ENCODE data around the gene ZBTB46.

Gene ZBTB46

DNA sequence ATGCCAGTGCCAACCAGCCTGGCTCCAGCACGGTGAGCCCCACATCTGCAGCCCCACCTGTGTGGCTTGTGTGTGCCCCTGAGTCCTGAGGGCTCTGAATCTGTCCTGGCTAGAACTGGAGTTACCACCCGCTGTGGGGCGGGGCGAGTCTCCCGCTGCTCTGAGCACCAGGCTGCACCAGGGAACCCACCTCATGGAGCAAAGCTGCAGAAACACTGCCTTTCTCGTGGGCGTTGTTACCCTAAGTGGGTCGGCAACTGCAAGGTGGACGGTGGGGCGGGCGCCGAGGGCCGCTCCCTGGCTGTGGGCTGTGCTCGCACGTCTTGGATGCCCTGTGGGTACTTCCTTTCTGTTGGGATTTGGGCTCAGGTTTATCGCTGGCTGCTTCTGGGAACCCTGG lies 12.7 kb upstream of the ZBTB46 start:
- H3K4me3 ChIP-seq (replicated peaks; ENCODE audit: low read depth, low read length) = no peak overlapping the region
- TF ChIP-seq, protein P1, sequence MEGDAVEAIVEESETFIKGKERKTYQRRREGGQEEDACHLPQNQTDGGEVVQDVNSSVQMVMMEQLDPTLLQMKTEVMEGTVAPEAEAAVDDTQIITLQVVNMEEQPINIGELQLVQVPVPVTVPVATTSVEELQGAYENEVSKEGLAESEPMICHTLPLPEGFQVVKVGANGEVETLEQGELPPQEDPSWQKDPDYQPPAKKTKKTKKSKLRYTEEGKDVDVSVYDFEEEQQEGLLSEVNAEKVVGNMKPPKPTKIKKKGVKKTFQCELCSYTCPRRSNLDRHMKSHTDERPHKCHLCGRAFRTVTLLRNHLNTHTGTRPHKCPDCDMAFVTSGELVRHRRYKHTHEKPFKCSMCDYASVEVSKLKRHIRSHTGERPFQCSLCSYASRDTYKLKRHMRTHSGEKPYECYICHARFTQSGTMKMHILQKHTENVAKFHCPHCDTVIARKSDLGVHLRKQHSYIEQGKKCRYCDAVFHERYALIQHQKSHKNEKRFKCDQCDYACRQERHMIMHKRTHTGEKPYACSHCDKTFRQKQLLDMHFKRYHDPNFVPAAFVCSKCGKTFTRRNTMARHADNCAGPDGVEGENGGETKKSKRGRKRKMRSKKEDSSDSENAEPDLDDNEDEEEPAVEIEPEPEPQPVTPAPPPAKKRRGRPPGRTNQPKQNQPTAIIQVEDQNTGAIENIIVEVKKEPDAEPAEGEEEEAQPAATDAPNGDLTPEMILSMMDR (IDR thresholded peaks at IDR 0.05; ENCODE audit: low read depth, low read length, missing control alignments) = no peak
- no peak for DNase-seq (ENCODE audit: extremely low read depth, low read depth)

DNA sequence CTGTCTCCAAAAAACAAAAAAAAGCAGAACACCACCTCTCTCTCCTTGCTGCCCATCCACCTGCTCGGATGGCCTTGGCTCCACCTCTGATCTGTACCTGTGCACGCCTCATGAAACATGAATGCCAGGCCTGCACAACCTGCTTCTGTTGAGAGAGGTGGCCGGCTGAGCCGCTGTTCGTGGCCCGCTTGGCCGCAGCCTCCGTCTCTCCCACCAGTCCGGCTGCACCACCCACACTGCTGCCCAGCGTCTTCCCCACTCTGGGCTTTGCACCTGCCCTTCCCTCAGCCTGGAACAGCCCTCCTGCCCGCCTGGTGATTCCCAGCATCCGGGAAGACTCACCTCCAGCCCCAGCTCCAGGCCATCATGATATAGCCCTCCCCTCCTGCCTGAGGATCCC lies 12.2 kb upstream of the ZBTB46 start:
- DNase-seq (ENCODE audit: extremely low read depth, low read depth) = no peak
- TF ChIP-seq, protein P1 (IDR thresholded peaks at IDR 0.05; ENCODE audit: low read depth, low read length, missing control alignments) = no peak
- H3K4me3 ChIP-seq (replicated peaks; ENCODE audit: low read depth, low read length) = no peak overlapping the region

DNA sequence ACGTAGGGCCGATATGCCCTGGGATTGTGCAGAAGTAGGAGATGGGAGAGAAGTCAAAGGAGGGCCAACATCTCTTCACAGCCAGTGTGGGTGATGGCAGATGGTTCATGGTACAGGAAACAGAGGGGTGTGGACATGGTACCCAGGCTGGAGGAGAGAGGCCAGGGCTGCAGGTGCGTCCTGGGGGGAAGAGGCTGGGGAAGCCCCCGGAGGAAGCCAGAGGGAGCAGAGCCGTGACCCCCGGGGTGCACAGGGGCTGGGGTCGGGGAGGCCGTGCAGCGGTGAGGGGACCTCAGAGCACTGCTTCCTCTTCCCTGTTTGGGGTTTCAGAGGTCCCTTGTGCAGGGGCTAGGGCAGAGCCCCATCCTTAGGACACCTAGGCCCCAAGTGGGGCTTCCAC lies 11.2 kb upstream of the ZBTB46 start:
- DNase-seq (ENCODE audit: extremely low read depth, low read depth) = no peak
- TF ChIP-seq, protein P1 (IDR thresholded peaks at IDR 0.05; ENCODE audit: low read depth, low read length, missing control alignments) = no peak
- H3K4me3 ChIP-seq (replicated peaks; ENCODE audit: low read depth, low read length) = no peak overlapping the region

DNA sequence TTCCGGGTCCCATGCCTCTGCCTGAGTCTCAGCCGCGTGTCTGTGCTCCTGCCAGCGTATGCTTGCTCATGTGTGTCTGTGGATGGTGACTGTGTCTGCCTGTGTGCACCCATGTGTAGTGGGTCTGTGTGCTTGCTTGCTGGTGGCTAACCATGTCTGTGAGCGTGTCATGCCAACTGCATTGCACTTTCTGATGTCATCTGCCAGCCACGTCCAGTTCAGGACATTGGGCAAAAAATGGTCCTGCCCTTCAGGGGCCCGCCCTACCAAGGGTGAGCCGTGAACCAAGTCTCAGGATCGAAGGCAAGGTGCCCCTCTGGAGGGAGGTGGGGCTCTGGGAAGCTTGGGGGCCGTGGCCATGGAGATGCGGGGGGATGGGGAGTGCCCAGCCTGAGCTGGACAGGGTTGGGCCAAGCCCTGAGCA lies 9.4 kb upstream of the ZBTB46 start:
- H3K4me3 ChIP-seq (replicated peaks; ENCODE audit: low read depth, low read length) = no peak overlapping the region

DNA sequence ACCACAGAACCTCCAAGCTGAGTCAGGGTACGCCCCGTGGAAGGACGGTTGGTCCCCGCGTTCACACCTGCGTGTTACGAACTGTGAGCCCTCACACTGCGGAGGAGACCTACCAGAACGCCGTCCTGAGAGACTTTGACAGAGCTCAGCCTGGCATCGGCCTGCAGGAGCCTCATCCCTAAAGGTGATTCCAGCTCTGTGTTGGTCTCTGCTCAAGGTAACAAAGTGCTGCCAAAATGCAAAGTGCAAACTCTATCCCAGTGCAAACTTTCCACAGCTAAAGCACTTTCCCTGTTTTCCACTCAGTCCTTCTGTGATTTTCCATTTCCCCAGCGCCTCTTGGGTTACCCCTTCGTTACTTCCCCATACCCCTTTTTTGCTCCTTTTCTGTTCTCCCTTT lies 8.6 kb upstream of the ZBTB46 start:
- TF ChIP-seq, protein P1 (IDR thresholded peaks at IDR 0.05; ENCODE audit: low read depth, low read length, missing control alignments) = no peak
- H3K4me3 ChIP-seq (replicated peaks; ENCODE audit: low read depth, low read length) = no peak overlapping the region
- DNase-seq (ENCODE audit: extremely low read depth, low read depth) = no peak

More for the DNA sequence above, 9.4 kb upstream of the ZBTB46 start:
- DNase-seq (ENCODE audit: extremely low read depth, low read depth) = no peak
- TF ChIP-seq, protein P1 (IDR thresholded peaks at IDR 0.05; ENCODE audit: low read depth, low read length, missing control alignments) = no peak

DNA sequence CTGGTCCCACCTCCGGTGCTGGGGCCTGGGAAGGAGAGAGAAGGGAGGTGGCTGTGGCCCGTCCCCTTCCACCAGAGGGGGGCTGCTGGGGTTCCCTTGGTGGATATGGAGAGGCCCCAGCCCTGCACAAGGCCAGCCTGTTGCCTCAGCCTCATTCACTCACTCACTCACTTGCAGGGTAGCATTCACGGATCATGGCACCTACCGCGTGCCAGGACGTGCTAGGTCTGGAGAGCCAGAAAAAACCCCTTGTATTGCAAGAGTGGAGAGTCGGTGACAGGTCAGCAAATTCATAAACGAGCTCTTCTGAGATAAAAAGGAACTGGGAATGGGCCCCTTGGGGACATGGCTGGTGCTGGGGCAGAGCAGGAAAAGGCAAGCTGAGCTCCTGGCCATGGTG lies 6.4 kb upstream of the ZBTB46 start:
- no peak for DNase-seq (ENCODE audit: extremely low read depth, low read depth)
- TF ChIP-seq, protein P1 (IDR thresholded peaks at IDR 0.05; ENCODE audit: low read depth, low read length, missing control alignments) = no peak
- no peak overlapping the region for H3K4me3 ChIP-seq (replicated peaks; ENCODE audit: low read depth, low read length)

All from HFF-Myc (cell line).